HT1080 (cell line): ENCODE data around the gene CHL1. TPM values are rescaled to one million over a fixed set of nuclear protein-coding genes. Genes with fewer than 3 reads are reported as not detected.

ENCODE experiments used
- small RNA-seq: library from RNA; depleted of rRNA; stranded (forward); fragments of <200 nt; gene quantifications from one replicate; pipeline ENCODE3, GENCODE V24; 2014
- total RNA-seq: library from RNA; depleted of rRNA; stranded (reverse); fragments of >200 nt; shearing (Covaris generic); gene quantifications from 2 replicates; pipeline ENCODE4 v1.2.3, GENCODE V29; 2014

CHL1 gene
- total RNA-seq, 1 experiment from 2014 or later = not detected

Small RNA genes lying within 50 kb of the gene (small RNA-seq; reads per million reads assigned to genes)
- not detected for gene RNU6-1194P
